Transverse colon (tissue), 3 donors: ENCODE data around the gene SPDYE2.
"Not testable (repeated sequence)": the region's sequence is repeated elsewhere in the genome, so short reads cannot be mapped to it uniquely, and the experiment has no call there.

Experiments
- CTCF ChIP-seq, 5 experiments: fragments of 200-600 bp in 3 of 5; fragments of 450-650 bp in 2 of 5; sonication (generic) in 3 of 5; IDR thresholded peaks; 1 replicate in 2 of 5; 2 replicates in 3 of 5; pipeline ENCODE4 v1.5.1; 2016 to 2017; ENCODE audit warnings: antibody characterized with exemption in 5 of 5, inconsistent platforms in 3 of 5, mild to moderate bottlenecking in 2 of 5, moderate library complexity in 1 of 5
- POLR2A ChIP-seq: fragments of 450-650 bp; IDR thresholded peaks from one replicate; pipeline ENCODE4 v1.6.1; 2016; ENCODE audit warnings: antibody characterized with exemption, mild to moderate bottlenecking, moderate library complexity

- not testable (repeated sequence) for TF ChIP-seq CTCF (IDR thresholded peaks at IDR 0.05); POLR2A
Observed at GRCh38 chr7:102503141-102503540, 47.9 kb upstream of the SPDYE2 start.
